B cell (primary cell): ENCODE data around the gene DOCK7. TPM values are rescaled to one million over a fixed set of nuclear protein-coding genes. Genes with fewer than 3 reads are reported as not detected.

Experiments
- ATAC-seq: fragments of 200-7000 bp; cut with Tn5 transposase; one replicate; pipeline ENCODE4 v1.10.0; 2021; ENCODE audit warnings: low read depth, mild to moderate bottlenecking, moderate number of reproducible peaks, moderate library complexity
- CTCF ChIA-PET: fragments of 350-600 bp; sonication (Branson Sonifier 250); formaldehyde crosslinking; loops from one replicate; lab custom pipeline; 2021; ENCODE audit warnings: antibody characterized with exemption, inconsistent platforms; lab: Charles Lee
- POLR2A ChIA-PET: fragments of 350-600 bp; sonication (Branson Sonifier 250); formaldehyde crosslinking; loops from one replicate; lab custom pipeline; 2021; ENCODE audit warnings: antibody characterized with exemption; lab: Charles Lee
- DNase-seq: peaks from one replicate; pipeline ENCODE4 v3.0.0; 2013
- H2AFZ ChIP-seq: 2 replicates; pipeline ENCODE4 v1.6.1; 2012; ENCODE audit warnings: mild to moderate bottlenecking, low read depth, low read length; ENCODE audit not compliant: insufficient read depth, poor library complexity, severe bottlenecking
- H3K27ac ChIP-seq, 2 donors: 1 replicate in 1 of 2; 2 replicates in 1 of 2; pipeline ENCODE4 v1.5.1; 2012 to 2013; ENCODE audit warnings: low read length in 2 of 2, mild to moderate bottlenecking in 2 of 2, moderate library complexity in 1 of 2
- H3K27me3 ChIP-seq, 4 experiments: fragments of 200-600 bp in 1 of 4; sonication (generic) in 1 of 4; replicated peaks in 1 of 4; 1 replicate in 2 of 4; 2 replicates in 2 of 4; pipeline versions ENCODE4 v1.6.1 to v1.7.0; 2013 to 2016; ENCODE audit warnings: low read length in 3 of 4, mild to moderate bottlenecking in 2 of 4, mixed read lengths in 1 of 4, moderate library complexity in 1 of 4; ENCODE audit not compliant: insufficient read depth in 4 of 4, control insufficient read depth in 3 of 4; ENCODE audit errors: control extremely low read depth in 1 of 4
- H3K36me3 ChIP-seq, 2 experiments: replicated peaks in 1 of 2; 1 replicate in 1 of 2; 2 replicates in 1 of 2; pipeline versions ENCODE4 v1.6.1 to v1.7.1; 2013; ENCODE audit warnings: low read length in 1 of 2; ENCODE audit not compliant: insufficient read depth in 2 of 2, control insufficient read depth in 1 of 2; ENCODE audit errors: control extremely low read depth in 1 of 2, extremely low read depth in 1 of 2
- H3K4me1 ChIP-seq, 2 donors: fragments of 200-600 bp in 1 of 2; sonication (generic) in 1 of 2; 1 replicate in 1 of 2; 2 replicates in 1 of 2; pipeline versions ENCODE4 v1.5.1 to v1.6.1; 2013 to 2017; ENCODE audit warnings: low read length in 2 of 2; ENCODE audit not compliant: control insufficient read depth in 2 of 2, insufficient read depth in 2 of 2
- H3K4me2 ChIP-seq: replicated peaks from 2 replicates; pipeline ENCODE3; 2012; ENCODE audit warnings: mild to moderate bottlenecking, low read depth, low read length; ENCODE audit not compliant: poor library complexity, severe bottlenecking
- H3K4me3 ChIP-seq, 5 experiments: fragments of 200-600 bp in 1 of 5; sonication (generic) in 1 of 5; 1 replicate in 3 of 5; 2 replicates in 2 of 5; pipeline versions ENCODE4 v1.5.1 to v1.7.0; 2011 to 2016; ENCODE audit warnings: low read length in 4 of 5, mild to moderate bottlenecking in 4 of 5, low read depth in 2 of 5, control low read depth in 1 of 5, moderate library complexity in 1 of 5; ENCODE audit not compliant: insufficient read depth in 1 of 5; ENCODE audit errors: control extremely low read depth in 1 of 5, extremely low read depth in 1 of 5
- H3K79me2 ChIP-seq: fragments of 200-600 bp; sonication (generic); one replicate; pipeline ENCODE4 v1.6.0; 2016; ENCODE audit warnings: low read length; ENCODE audit not compliant: control insufficient read depth, insufficient read depth
- H3K9ac ChIP-seq: fragments of 200-600 bp; sonication (generic); 2 replicates; pipeline ENCODE4 v1.6.1; 2017; ENCODE audit warnings: mild to moderate bottlenecking, low read length, moderate library complexity
- H3K9me3 ChIP-seq, 3 donors: one replicate each; pipeline versions ENCODE4 v1.6.1 to v1.7.1; 2013; ENCODE audit warnings: low read length in 2 of 3; ENCODE audit not compliant: control insufficient read depth in 2 of 3, insufficient read depth in 1 of 3; ENCODE audit errors: control extremely low read depth in 1 of 3
- H4K20me1 ChIP-seq: 2 replicates; pipeline ENCODE4 v1.6.0; 2012; ENCODE audit warnings: mild to moderate bottlenecking, low read length; ENCODE audit not compliant: insufficient read depth, control insufficient read depth, poor library complexity, severe bottlenecking
- H3K27ac Mint-ChIP-seq: one replicate; pipeline ENCODE4 v1.8.0; 2021; ENCODE audit warnings: mixed read lengths
- H3K27me3 Mint-ChIP-seq: one replicate; pipeline ENCODE4 v1.8.0; 2021; ENCODE audit warnings: mixed read lengths
- H3K4me1 Mint-ChIP-seq: one replicate; pipeline ENCODE4 v1.8.0; 2021; ENCODE audit warnings: mixed read lengths
- H3K4me3 Mint-ChIP-seq: one replicate; pipeline ENCODE4 v1.8.0; 2021; ENCODE audit warnings: mixed read lengths
- H3K9me3 Mint-ChIP-seq: one replicate; pipeline ENCODE4 v1.8.0; 2022; ENCODE audit warnings: mixed read lengths; ENCODE audit not compliant: insufficient read depth
- CTCF ChIP-seq: fragments of 200-600 bp; IDR thresholded peaks from one replicate; pipeline ENCODE4 v1.8.0; 2022; ENCODE audit warnings: antibody characterized with exemption, mild to moderate bottlenecking
- EZH2 ChIP-seq: IDR thresholded peaks from 2 replicates; pipeline ENCODE4 v1.6.1; 2012; ENCODE audit warnings: borderline replicate concordance, low read depth, mild to moderate bottlenecking, moderate library complexity, low read length; ENCODE audit not compliant: insufficient read depth, poor library complexity, severe bottlenecking
- WGBS: methylation state at CpG from one replicate; pipeline ENCODE4 v1.1.5; 2013; ENCODE audit warnings: missing lambda C conversion rate; ENCODE audit not compliant: insufficient coverage; 5-methylcytosine and 5-hydroxymethylcytosine counted together
- intact Hi-C: fragments of 100-400 bp; cut with micrococcal nuclease; formaldehyde crosslinking; loops from one replicate; pipeline ENCODE4 v1.10.0; 2022
- polyA plus RNA-seq: library from polyadenylated mRNA; depleted of rRNA; stranded (reverse); fragments of >200 nt; gene quantifications from 2 replicates; pipeline ENCODE4 v1.2.3, GENCODE V29; 2012
- total RNA-seq, 2 donors: library from RNA; stranded (reverse); fragments of 120-200 nt in 1 of 2; gene quantifications; 1 replicate in 1 of 2; 2 replicates in 1 of 2; pipeline versions ENCODE4 v1.2.3 to v1.2.4, GENCODE V29; 2013 to 2022

The DOCK7 gene
- total and polyA plus RNA-seq, 2 donors (not counting 1 experiment from before 2014, with no cell fraction given), result 3.6 to 20.5 TPM

- Histone ChIP-seq H3K9me3 (no peaks in the 10 kb centered on the region), H3K79me2 (peaks cover 6% of the 10 kb centered on the region), H2AFZ (no peak overlapping the region), H3K4me3 (no peak overlapping the region), H4K20me1 (no peaks in the 10 kb centered on the region), H3K4me2 (no peak overlapping the region), H3K27me3 (no peaks in the 10 kb centered on the region), H3K9ac (no peak overlapping the region), H3K4me1 (no peaks in the 10 kb centered on the region), H3K36me3 (peaks cover 0 to 2% of the 10 kb centered on the region in 2 experiments), H3K27ac (no peak overlapping the region)
- intact Hi-C loops, result no loop called here
- ChIA-PET POLR2A (no interaction called here), CTCF (no interaction called here)
- DNase-seq (no peak), ATAC-seq (no peak)
- Mint-ChIP-seq H3K27me3 (no peaks in the 10 kb centered on the region), H3K27ac (no peak overlapping the region), H3K9me3 (no peaks in the 10 kb centered on the region), H3K4me1 (no peaks in the 10 kb centered on the region), H3K4me3 (no peak overlapping the region)
- WGBS, result no CpG with 5 or more reads among the region's 1 CpG
- TF ChIP-seq CTCF, result no peak
- TF ChIP-seq EZH2, result no peak
These were observed 33.4 kb downstream of the DOCK7 start for GRCh38 chr1:62654744-62655143.

- no peaks in the 10 kb centered on the region for H3K9me3 Mint-ChIP-seq
- no peak for ATAC-seq
These were observed 35.8 kb downstream of the DOCK7 start for GRCh38 chr1:62652387-62652786.

More at GRCh38 chr1:62652387-62652786, 35.8 kb downstream of the DOCK7 start:
- no peak overlapping the region for H2AFZ ChIP-seq
- DNase-seq, result no peak
- no peak overlapping the region for H3K27ac ChIP-seq
- H3K4me1 Mint-ChIP-seq, result no peaks in the 10 kb centered on the region
- TF ChIP-seq EZH2 (no peak), CTCF (no peak)
- H3K4me3 ChIP-seq, result no peak overlapping the region
- ChIA-PET POLR2A (no interaction called here), CTCF (no interaction called here)
- intact Hi-C loops, result no loop called here
- H3K79me2 ChIP-seq, result no peaks in the 10 kb centered on the region
- no peak overlapping the region for H3K27ac Mint-ChIP-seq
- no peaks in the 10 kb centered on the region for H4K20me1 ChIP-seq
- no peak overlapping the region for H3K4me3 Mint-ChIP-seq
- H3K4me1 ChIP-seq, result no peaks in the 10 kb centered on the region
- peaks cover 0 to 2% of the 10 kb centered on the region in 2 experiments for H3K36me3 ChIP-seq
- no peaks in the 10 kb centered on the region for H3K27me3 ChIP-seq
- no peak overlapping the region for H3K4me2 ChIP-seq
- no peaks in the 10 kb centered on the region for H3K27me3 Mint-ChIP-seq
- H3K9ac ChIP-seq, result no peak overlapping the region
- H3K9me3 ChIP-seq, result no peaks in the 10 kb centered on the region
